ENCODE results near the gene ORMDL3.
A peak's percentile ranks its signal among the peaks of the same experiment; 100 is the strongest.
"Not testable (repeated sequence)": the region's sequence is repeated elsewhere in the genome, so short reads cannot be mapped to it uniquely, and the experiment has no call there.

The ORMDL3 gene

GRCh38 chr17:39951924-39952679 lies 24.7 kb upstream of the ORMDL3 start:
- TF ChIP-seq, protein P1, sequence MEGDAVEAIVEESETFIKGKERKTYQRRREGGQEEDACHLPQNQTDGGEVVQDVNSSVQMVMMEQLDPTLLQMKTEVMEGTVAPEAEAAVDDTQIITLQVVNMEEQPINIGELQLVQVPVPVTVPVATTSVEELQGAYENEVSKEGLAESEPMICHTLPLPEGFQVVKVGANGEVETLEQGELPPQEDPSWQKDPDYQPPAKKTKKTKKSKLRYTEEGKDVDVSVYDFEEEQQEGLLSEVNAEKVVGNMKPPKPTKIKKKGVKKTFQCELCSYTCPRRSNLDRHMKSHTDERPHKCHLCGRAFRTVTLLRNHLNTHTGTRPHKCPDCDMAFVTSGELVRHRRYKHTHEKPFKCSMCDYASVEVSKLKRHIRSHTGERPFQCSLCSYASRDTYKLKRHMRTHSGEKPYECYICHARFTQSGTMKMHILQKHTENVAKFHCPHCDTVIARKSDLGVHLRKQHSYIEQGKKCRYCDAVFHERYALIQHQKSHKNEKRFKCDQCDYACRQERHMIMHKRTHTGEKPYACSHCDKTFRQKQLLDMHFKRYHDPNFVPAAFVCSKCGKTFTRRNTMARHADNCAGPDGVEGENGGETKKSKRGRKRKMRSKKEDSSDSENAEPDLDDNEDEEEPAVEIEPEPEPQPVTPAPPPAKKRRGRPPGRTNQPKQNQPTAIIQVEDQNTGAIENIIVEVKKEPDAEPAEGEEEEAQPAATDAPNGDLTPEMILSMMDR (IDR thresholded peaks at IDR 0.05; ENCODE audit: low read depth, low read length): no peak
- peak overlapping the region; percentile 27 to 43 for H3K4me3 ChIP-seq (replicated peaks in 1 of 2; ENCODE audit: low read depth in 2 of 2, low read length in 2 of 2)
- no peak for DNase-seq (ENCODE audit: low read depth in 2 of 2)

- TF ChIP-seq, protein P1 (IDR thresholded peaks at IDR 0.05; ENCODE audit: low read depth, low read length): no peak
- H3K4me3 ChIP-seq (replicated peaks in 1 of 2; ENCODE audit: low read depth in 2 of 2, low read length in 2 of 2): no peak overlapping the region
- DNase-seq (ENCODE audit: low read depth in 2 of 2): peak; percentile 32 to 40
Measured at GRCh38 chr17:39950871-39951348, 23.5 kb upstream of the ORMDL3 start.

DNA sequence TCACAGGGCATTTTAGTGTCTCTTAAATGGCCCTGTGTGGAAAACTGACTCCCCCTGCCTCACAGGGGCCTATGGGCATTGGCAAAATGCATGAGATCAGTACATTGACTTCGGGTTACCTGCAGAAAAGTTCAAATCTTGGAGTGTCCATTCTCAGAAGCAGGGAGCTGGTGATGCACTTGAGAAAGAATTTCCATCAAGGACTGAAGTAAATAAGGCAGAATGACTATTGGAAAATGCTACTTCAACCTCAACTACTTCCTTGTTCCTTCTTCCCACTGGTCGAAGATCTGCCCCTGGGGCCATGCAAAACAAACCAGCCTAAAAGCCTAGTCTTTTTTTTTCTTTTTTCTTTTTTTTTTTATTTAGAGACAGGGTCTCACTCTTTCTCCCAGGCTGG lies 21.6 kb upstream of the ORMDL3 start:
- DNase-seq (ENCODE audit: low read depth in 2 of 2): no peak
- H3K4me3 ChIP-seq (replicated peaks in 1 of 2; ENCODE audit: low read depth in 2 of 2, low read length in 2 of 2): no peak overlapping the region
- TF ChIP-seq, protein P1 (IDR thresholded peaks at IDR 0.05; ENCODE audit: low read depth, low read length): no peak

DNA sequence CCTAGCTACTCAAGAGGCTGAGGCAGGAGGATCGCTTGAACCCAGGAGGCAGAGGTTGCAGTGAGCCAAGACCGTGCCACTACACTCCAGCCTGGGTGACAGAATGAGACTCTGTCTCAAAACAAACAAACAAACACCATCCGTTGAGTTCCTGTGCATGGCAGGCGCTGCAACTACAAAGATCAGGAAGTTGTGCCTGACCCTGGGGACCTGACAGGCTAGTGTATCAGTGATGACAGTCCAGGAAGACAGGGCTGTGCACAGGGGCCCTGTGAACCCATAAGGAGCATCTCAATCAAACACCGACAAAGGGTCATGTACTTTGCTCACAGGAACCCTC lies 21.1 kb upstream of the ORMDL3 start:
- DNase-seq (ENCODE audit: low read depth in 2 of 2); H3K4me3 ChIP-seq (replicated peaks in 1 of 2; ENCODE audit: low read depth in 2 of 2, low read length in 2 of 2): not testable (repeated sequence)

DNA sequence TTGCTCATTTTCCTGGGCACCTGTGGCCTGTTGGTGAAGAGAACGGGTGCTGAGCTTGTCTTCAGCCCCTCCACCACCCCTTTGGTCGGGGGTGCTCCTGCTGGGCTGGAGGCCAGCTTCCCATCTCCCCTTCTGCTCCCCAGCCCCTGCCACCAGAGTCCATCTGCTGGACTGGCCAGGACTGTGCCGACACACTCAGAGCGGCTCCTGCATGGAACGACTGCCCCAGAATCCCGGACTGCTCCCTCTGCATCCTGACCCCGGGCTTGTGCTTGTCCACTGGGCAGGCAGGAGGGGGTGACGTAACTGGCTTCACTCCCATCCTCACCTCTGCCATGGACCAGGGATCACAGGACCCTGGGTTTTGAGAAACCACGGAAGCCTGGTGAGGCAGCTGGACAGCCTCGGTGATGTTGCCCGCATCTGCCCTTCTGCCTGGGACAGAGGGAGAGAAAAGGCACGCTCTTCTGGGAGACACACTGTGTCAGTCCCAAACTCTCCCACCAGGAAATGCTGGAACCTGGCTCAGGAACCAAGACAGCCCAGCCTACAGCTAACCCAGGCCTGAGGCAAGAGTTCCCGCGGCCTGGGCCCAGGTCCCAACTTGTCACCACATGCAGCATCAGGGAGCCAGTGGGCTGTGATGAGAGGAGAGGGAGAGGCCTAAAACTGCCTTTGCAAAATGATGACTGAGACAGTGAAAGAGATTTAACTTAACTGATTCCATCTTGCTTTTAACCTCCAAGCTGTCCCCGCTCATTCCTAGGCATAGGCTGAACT lies 19.3 kb upstream of the ORMDL3 start:
- DNase-seq (ENCODE audit: low read depth in 2 of 2): no peak
- TF ChIP-seq, protein P1 (IDR thresholded peaks at IDR 0.05; ENCODE audit: low read depth, low read length): no peak
- H3K4me3 ChIP-seq (replicated peaks in 1 of 2; ENCODE audit: low read depth in 2 of 2, low read length in 2 of 2): no peak overlapping the region

DNA sequence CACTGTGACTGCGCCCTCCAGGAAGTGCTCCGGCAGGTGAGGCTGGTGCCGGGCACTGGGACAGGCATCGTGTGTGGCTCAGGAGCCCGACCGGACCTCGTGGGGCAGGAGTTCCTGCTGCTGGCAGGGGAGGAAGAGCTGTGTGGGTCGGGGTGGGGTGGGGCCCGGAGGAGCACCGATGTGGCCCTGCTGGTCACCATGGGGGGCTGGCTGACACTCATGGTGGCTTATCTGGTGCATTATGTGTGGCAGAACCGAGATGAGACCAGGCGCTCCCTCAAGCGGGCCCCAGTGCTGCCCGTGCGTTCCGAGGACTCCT lies 17.0 kb upstream of the ORMDL3 start:
- no peak for DNase-seq (ENCODE audit: low read depth in 2 of 2)
- H3K4me3 ChIP-seq (replicated peaks in 1 of 2; ENCODE audit: low read depth in 2 of 2, low read length in 2 of 2): no peak overlapping the region

More for the DNA sequence above, 17.0 kb upstream of the ORMDL3 start:
- TF ChIP-seq, protein P1 (IDR thresholded peaks at IDR 0.05; ENCODE audit: low read depth, low read length): no peak
